Thoracic aorta (tissue), 2 donors: ENCODE data around the gene ATP13A3. TPM values are rescaled to one million over a fixed set of nuclear protein-coding genes. Genes with fewer than 3 reads are reported as not detected.

ENCODE experiments used
- ATAC-seq: fragments of 150-250 bp; one replicate; pipeline ENCODE4 v1.8.0; 2017; ENCODE audit warnings: low read depth; ENCODE audit not compliant: insufficient number of reproducible peaks, low FRiP score
- DNase-seq: peaks from one replicate; pipeline ENCODE4 v3.0.0-alpha.2; 2020; ENCODE audit warnings: low spot score
- H3K27ac ChIP-seq, 2 donors: fragments of 200-600 bp; sonication (generic); 1 replicate in 1 of 2; 2 replicates in 1 of 2; pipeline ENCODE4 v1.5.1; 2016; ENCODE audit warnings: mild to moderate bottlenecking in 2 of 2, moderate library complexity in 2 of 2
- H3K27me3 ChIP-seq: fragments of 200-600 bp; sonication (generic); replicated peaks from 2 replicates; pipeline ENCODE4 v1.6.0; 2016; ENCODE audit warnings: mild to moderate bottlenecking; ENCODE audit not compliant: insufficient read depth
- H3K36me3 ChIP-seq: fragments of 200-600 bp; sonication (generic); one replicate; pipeline ENCODE4 v1.5.1; 2016
- H3K4me1 ChIP-seq, 2 donors: fragments of 200-600 bp; sonication (generic); 1 replicate in 1 of 2; 2 replicates in 1 of 2; pipeline versions ENCODE4 v1.5.1 to v1.6.0; 2016; ENCODE audit warnings: low read depth in 2 of 2, mild to moderate bottlenecking in 1 of 2; ENCODE audit not compliant: control insufficient read depth in 1 of 2
- H3K4me3 ChIP-seq: fragments of 200-600 bp; sonication (generic); 2 replicates; pipeline ENCODE4 v1.5.1; 2016; ENCODE audit warnings: mild to moderate bottlenecking
- H3K9me3 ChIP-seq: fragments of 200-600 bp; sonication (generic); 2 replicates; pipeline ENCODE4 v1.5.1; 2016
- total RNA-seq, 2 donors: library from RNA; depleted of rRNA; stranded (reverse); fragments of >200 nt; gene quantifications; one replicate each; pipeline versions ENCODE4 v1.1.0 to v1.2.3, GENCODE V29; 2016
- TF ChIP-seq, protein P1 (sequence below): fragments of 200-600 bp; sonication (generic); IDR thresholded peaks from one replicate; pipeline ENCODE4 v1.5.1; 2019; ENCODE audit warnings: antibody characterized with exemption

Gene ATP13A3
- total RNA-seq, 2 donors from 2014 or later: 188 to 361 TPM

DNA sequence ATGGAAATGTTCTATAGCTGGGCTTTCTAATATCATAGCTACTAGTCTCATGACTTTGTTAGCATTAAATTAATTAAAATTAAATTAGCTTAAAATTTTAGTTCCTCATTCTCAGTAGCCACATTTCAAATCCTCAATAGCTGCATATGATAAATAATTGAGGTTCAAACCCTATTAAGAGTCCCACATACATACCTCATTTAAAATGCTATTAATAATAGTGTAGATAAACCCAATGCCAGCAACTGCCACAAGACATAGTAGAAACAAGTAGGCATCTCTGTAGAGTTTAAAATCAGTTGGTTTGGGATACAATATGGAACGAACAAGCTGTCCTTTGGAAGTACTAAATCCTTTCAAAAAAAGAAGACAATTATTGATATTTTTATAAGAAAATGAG, 39.1 kb downstream of the ATP13A3 start:
- Histone ChIP-seq H3K36me3 (peaks cover 44% of the 10 kb centered on the region), H3K9me3 (no peaks in the 10 kb centered on the region), H3K4me1 (no peaks in the 10 kb centered on the region), H3K27ac (no peak overlapping the region), H3K27me3 (no peaks in the 10 kb centered on the region), H3K4me3 (no peak overlapping the region)
- TF ChIP-seq, protein P1, sequence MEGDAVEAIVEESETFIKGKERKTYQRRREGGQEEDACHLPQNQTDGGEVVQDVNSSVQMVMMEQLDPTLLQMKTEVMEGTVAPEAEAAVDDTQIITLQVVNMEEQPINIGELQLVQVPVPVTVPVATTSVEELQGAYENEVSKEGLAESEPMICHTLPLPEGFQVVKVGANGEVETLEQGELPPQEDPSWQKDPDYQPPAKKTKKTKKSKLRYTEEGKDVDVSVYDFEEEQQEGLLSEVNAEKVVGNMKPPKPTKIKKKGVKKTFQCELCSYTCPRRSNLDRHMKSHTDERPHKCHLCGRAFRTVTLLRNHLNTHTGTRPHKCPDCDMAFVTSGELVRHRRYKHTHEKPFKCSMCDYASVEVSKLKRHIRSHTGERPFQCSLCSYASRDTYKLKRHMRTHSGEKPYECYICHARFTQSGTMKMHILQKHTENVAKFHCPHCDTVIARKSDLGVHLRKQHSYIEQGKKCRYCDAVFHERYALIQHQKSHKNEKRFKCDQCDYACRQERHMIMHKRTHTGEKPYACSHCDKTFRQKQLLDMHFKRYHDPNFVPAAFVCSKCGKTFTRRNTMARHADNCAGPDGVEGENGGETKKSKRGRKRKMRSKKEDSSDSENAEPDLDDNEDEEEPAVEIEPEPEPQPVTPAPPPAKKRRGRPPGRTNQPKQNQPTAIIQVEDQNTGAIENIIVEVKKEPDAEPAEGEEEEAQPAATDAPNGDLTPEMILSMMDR: no peak
- no peak for ATAC-seq
- no peak for DNase-seq

DNA sequence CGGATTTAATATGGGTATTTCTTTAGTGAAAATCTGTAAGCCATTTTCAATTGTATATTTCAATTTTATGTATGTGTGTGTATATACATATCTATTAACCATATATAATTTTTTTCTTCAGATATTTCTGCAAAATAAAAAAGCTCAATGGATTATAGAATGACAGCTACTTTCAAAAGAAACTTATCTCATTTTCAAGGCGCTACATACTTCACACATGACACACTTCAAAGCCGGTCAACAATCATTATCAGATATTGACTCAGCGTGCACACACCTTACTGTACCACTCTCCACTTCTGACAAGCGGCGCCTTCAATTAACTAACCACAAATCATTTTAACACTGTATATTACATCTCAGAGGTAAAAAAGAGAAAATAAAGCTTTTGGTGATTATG, 39.6 kb downstream of the ATP13A3 start:
- no peaks in the 10 kb centered on the region for H3K9me3 ChIP-seq
- H3K4me1 ChIP-seq: no peaks in the 10 kb centered on the region
- ATAC-seq: no peak
- DNase-seq: no peak
- TF ChIP-seq, protein P1: no peak
- peaks cover 43% of the 10 kb centered on the region for H3K36me3 ChIP-seq
- H3K27ac ChIP-seq: no peak overlapping the region
- H3K4me3 ChIP-seq: no peak overlapping the region
- H3K27me3 ChIP-seq: no peaks in the 10 kb centered on the region

DNA sequence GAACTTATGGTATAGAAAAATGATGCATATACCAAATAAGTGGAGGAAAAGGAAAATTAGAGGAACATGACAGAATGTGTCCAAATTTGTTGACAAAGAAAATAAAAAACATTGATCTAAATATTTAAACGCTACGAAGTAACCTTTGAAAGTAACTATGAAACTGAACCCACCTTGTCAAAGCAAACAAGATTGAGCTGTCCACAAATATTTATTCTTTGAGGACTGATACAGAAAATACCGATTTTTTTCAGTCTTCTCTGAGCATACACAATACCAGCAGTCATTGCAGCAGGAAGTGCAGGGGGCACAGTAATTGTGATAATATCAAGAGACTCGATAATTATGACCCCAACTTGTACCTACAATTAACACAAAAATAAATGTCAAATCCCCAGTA, 40.0 kb downstream of the ATP13A3 start:
- H3K36me3 ChIP-seq: peaks cover 39% of the 10 kb centered on the region
- TF ChIP-seq, protein P1: no peak
- ATAC-seq: no peak

DNA sequence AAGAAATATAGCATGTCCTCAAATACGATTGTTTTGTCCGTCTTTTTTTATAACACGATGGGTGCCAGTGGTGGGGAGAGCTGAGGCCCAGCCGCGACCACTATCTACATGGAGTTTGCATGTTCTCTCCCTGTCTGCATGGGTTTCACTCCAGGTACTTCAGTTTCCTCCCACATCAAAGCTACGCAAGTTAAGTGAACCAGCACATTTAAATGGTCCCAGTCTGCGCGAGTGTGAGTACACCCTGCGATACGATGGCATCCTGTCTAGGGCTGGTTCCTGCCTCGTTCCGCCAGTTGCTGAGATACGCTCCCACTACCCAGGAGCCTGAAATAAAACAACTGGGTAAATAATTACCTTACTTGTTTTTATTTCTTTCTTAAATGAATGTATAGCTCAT, 40.6 kb downstream of the ATP13A3 start:
- H3K9me3 ChIP-seq: no peaks in the 10 kb centered on the region
- no peak overlapping the region for H3K27ac ChIP-seq
- DNase-seq (no peak), ATAC-seq (no peak)
- H3K36me3 ChIP-seq: peaks cover 34% of the 10 kb centered on the region
- no peaks in the 10 kb centered on the region for H3K27me3 ChIP-seq
- H3K4me3 ChIP-seq: no peak overlapping the region
- TF ChIP-seq, protein P1: no peak
- no peaks in the 10 kb centered on the region for H3K4me1 ChIP-seq

More for the DNA sequence above, 40.0 kb downstream of the ATP13A3 start:
- Histone ChIP-seq H3K27ac (no peak overlapping the region), H3K4me3 (no peak overlapping the region), H3K4me1 (no peaks in the 10 kb centered on the region), H3K27me3 (no peaks in the 10 kb centered on the region), H3K9me3 (no peaks in the 10 kb centered on the region)
- DNase-seq: no peak

DNA sequence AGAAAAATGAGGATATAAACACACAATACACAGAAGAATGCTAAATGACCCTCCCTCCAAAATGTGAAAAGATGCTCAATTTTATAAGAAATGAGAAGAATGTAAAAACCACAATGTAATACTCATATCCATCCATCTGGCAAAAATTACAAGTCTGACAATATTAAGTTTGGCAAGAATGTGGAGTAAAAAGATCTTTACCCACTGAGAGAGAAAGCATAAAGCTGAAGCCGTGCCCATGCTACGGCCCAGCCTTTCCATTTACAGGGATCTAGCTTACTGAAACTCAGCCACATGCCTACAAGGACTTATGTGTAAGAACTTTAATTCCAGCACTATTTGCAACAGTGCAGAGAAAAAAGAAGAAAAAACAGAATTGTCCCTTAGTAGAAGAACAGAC, 42.9 kb downstream of the ATP13A3 start:
- no peak for ATAC-seq
- TF ChIP-seq, protein P1: no peak

More for the DNA sequence above, 42.9 kb downstream of the ATP13A3 start:
- Histone ChIP-seq H3K27me3 (no peaks in the 10 kb centered on the region), H3K27ac (no peak overlapping the region), H3K4me1 (no peaks in the 10 kb centered on the region), H3K36me3 (peaks cover 25% of the 10 kb centered on the region), H3K4me3 (no peak overlapping the region), H3K9me3 (no peaks in the 10 kb centered on the region)
- DNase-seq: no peak
